ENCODE results near the gene SPECC1L. TPM values are rescaled to one million over a fixed set of nuclear protein-coding genes. Genes with fewer than 3 reads are reported as not detected.

The SPECC1L gene
- total RNA-seq, 4 donors from 2014 or later = 65.2 to 102 (median 69.2) TPM

DNA sequence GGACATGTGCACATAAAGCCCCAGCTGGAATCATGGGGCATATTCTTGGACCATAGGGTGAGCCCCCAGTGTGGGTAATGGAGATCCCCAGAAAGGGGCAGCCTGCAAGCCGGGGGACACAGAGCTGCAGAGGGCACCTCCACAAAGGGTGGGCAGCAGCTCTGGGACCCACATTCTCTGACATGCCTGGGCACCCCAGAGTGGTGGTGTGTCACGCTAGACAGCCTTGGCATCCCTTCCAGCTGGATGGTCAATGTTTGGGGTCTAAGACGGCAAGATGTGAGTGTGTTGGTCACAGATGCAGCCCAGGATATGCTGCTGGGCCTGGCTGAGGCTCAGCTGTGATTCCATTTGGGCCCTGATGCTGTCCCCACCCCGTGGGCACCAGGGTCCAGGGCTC, 166.5 kb downstream of the SPECC1L start:
- Histone ChIP-seq H3K27ac (no peak overlapping the region), H3K4me1 (peaks cover 13 to 38% of the 10 kb centered on the region in 2 donors), H3K4me3 (replicated peaks in 1 of 3) (no peak overlapping the region), H3K9me3 (no peaks in the 10 kb centered on the region), H3K36me3 (no peaks in the 10 kb centered on the region), H3K27me3 (no peaks in the 10 kb centered on the region)
- WGBS, 2 donors = 82 to 96% methylated on average over 4 of the region's 4 CpGs
- no peak for TF ChIP-seq POLR2A (IDR thresholded peaks at IDR 0.05)
- TF ChIP-seq, protein P1, sequence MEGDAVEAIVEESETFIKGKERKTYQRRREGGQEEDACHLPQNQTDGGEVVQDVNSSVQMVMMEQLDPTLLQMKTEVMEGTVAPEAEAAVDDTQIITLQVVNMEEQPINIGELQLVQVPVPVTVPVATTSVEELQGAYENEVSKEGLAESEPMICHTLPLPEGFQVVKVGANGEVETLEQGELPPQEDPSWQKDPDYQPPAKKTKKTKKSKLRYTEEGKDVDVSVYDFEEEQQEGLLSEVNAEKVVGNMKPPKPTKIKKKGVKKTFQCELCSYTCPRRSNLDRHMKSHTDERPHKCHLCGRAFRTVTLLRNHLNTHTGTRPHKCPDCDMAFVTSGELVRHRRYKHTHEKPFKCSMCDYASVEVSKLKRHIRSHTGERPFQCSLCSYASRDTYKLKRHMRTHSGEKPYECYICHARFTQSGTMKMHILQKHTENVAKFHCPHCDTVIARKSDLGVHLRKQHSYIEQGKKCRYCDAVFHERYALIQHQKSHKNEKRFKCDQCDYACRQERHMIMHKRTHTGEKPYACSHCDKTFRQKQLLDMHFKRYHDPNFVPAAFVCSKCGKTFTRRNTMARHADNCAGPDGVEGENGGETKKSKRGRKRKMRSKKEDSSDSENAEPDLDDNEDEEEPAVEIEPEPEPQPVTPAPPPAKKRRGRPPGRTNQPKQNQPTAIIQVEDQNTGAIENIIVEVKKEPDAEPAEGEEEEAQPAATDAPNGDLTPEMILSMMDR (IDR thresholded peaks at IDR 0.05) = no peak
- no peak for DNase-seq
- intact Hi-C loops (cut with DNase I) = no loop called here

DNA sequence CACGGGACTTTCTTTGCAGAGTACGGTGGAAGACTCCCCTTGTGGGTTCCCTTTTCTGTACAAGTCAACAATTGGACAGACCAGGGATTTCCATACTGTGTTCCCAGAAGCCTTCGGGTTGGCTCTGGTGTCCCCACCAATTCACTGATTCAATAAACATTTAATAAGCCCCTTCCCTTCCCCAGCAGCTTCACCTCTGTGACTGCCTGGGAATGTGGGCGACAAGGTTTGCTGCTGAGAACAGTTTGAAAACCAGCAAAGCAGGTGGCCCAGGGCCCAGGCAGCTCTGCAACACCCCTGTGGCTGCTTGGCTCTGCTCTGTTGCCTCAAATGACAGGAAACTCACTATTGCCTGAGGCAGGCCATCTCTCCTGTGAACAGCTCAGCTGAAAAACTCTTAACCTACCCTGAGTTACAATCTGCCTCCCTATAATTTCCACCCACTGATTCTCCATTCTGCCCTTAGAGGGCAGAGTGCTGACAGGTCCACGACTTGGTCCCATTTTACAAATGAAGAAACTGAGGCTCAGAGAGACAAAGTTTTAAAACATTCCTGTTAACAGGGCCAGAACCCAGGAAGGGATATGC, 167.2 kb downstream of the SPECC1L start:
- Histone ChIP-seq H3K36me3 (no peaks in the 10 kb centered on the region), H3K27ac (no peak overlapping the region), H3K27me3 (no peaks in the 10 kb centered on the region), H3K9me3 (no peaks in the 10 kb centered on the region), H3K4me1 (peaks cover 5 to 31% of the 10 kb centered on the region in 2 donors), H3K4me3 (replicated peaks in 1 of 3) (no peak overlapping the region)
- 91 to 92% methylated on average over 5 of the region's 5 CpGs for WGBS, 2 donors
- no peak for TF ChIP-seq POLR2A (IDR thresholded peaks at IDR 0.05)
- TF ChIP-seq, protein P1 (IDR thresholded peaks at IDR 0.05) = no peak
- intact Hi-C loops (cut with DNase I) = no loop called here
- DNase-seq = no peak

DNA sequence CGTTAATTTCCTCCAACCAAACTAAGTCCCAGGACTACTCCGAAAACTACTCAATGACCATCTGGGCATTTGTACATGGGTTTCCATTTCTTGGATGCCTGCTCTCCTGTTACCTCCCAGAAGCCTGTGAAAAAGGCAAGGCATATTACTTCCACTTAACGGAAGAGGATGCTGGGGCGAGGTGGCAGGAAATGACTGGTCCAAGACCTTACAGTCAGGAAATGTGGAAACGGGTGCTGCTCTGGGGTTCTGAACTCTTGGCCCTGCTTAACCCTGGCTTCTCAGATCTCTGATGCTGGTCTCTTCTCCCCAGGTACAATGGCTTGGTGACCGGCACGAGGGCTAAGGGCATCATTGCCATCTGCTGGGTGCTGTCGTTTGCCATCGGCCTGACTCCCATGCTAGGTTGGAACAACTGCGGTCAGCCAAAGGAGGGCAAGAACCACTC, 169.7 kb downstream of the SPECC1L start:
- Histone ChIP-seq H3K27me3 (no peaks in the 10 kb centered on the region), H3K4me1 (peaks cover 0 to 7% of the 10 kb centered on the region in 2 donors), H3K4me3 (replicated peaks in 1 of 3) (no peak overlapping the region), H3K36me3 (no peaks in the 10 kb centered on the region), H3K9me3 (no peaks in the 10 kb centered on the region), H3K27ac (no peak overlapping the region)
- TF ChIP-seq POLR2A (IDR thresholded peaks at IDR 0.05) = no peak
- TF ChIP-seq, protein P1 (IDR thresholded peaks at IDR 0.05) = no peak
- intact Hi-C loops (cut with DNase I) = no loop called here
- WGBS, 2 donors = 80 to 92% methylated on average over 9 to 10 of the region's 10 CpGs
- DNase-seq = no peak

DNA sequence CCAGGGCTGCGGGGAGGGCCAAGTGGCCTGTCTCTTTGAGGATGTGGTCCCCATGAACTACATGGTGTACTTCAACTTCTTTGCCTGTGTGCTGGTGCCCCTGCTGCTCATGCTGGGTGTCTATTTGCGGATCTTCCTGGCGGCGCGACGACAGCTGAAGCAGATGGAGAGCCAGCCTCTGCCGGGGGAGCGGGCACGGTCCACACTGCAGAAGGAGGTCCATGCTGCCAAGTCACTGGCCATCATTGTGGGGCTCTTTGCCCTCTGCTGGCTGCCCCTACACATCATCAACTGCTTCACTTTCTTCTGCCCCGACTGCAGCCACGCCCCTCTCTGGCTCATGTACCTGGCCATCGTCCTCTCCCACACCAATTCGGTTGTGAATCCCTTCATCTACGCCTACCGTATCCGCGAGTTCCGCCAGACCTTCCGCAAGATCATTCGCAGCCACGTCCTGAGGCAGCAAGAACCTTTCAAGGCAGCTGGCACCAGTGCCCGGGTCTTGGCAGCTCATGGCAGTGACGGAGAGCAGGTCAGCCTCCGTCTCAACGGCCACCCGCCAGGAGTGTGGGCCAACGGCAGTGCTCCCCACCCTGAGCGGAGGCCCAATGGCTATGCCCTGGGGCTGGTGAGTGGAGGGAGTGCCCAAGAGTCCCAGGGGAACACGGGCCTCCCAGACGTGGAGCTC, 170.2 kb downstream of the SPECC1L start:
- no peaks in the 10 kb centered on the region for H3K36me3 ChIP-seq
- H3K27me3 ChIP-seq = no peaks in the 10 kb centered on the region
- no peak overlapping the region for H3K4me3 ChIP-seq (replicated peaks in 1 of 3)
- H3K4me1 ChIP-seq = peaks cover 0 to 3% of the 10 kb centered on the region in 2 donors
- H3K27ac ChIP-seq = no peak overlapping the region
- no peak for DNase-seq
- intact Hi-C loops (cut with DNase I) = no loop called here
- no peaks in the 10 kb centered on the region for H3K9me3 ChIP-seq
- TF ChIP-seq, protein P1 (IDR thresholded peaks at IDR 0.05) = no peak
- TF ChIP-seq POLR2A (IDR thresholded peaks at IDR 0.05) = no peak
- WGBS, 2 donors = 90 to 92% methylated on average over 27 to 28 of the region's 30 CpGs
